ENCODE data around the gene STAMBPL1.
"Not testable (repeated sequence)": the region's sequence is repeated elsewhere in the genome, so short reads cannot be mapped to it uniquely, and the experiment has no call there.

The STAMBPL1 gene

DNA sequence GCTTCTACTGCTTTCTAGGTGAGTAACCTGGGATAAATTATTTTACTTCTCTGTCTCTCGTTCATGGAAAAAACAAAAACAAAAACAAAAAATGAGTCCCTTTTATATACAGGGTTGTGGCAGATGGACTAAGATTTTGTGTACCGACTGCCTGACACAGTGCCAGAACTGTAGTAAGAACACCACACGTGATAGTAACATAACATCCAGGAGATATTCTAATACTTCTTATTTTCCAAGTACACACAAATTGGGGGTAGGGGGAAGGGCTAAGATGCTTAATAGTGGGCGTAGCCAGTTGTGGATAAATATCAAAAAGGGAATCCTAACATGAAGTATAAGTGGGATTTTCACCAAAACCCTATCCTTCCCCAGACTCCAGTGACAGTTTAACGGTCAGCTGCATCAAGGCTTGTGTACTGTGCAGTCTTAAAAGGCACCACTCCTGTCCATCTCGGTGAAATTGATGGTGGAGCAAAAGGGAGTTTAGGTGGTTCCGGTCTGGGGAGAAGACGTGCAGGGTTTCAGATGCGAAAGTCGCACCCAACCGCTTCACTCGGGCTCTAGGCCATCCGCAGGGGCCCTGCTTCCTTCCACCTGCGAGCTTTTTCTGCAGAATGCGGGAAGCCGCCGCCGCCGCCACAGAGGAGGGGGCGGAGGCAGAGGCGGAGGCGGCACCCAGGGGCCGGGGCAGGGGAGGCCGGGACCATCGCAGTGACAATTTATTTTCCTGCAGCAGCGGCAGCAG lies at the start of gene STAMBPL1:
TSS of gene STAMBPL1 (plus strand) at position 712 of the 748 bp plus-strand sequence. CDS start 21,464 bp downstream, outside the sequence.
- no peak for DNase-seq

DNA sequence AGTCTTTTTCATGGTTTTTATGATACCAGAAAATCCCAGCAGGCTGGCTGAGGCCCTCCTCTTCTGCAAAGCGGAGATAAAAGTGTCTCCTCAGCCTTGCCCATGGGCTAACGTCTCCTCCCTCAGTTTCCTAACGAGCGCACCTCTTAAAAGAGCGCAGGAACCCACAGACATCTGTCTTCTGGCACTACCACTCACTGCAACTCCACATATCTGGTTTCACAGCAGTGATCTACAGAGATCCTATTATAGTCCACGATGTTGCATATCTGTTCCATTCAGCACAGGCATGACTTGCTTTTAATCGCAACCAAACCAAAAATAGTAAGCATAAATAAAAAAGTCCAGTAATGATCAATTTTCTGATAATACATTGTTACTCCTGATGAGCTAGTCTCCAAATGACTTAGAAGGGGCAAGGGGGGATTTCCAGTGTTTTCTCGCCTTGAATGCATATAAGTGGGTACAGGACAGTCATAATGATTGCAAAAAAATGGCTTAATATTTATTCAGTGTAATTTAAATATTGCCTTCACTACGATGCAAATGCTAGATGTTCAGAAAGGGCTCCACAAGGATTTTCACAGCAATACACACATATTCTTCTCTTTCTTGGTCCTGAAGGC lies 49.3 kb upstream of the STAMBPL1 start:
- DNase-seq: no peak

DNA sequence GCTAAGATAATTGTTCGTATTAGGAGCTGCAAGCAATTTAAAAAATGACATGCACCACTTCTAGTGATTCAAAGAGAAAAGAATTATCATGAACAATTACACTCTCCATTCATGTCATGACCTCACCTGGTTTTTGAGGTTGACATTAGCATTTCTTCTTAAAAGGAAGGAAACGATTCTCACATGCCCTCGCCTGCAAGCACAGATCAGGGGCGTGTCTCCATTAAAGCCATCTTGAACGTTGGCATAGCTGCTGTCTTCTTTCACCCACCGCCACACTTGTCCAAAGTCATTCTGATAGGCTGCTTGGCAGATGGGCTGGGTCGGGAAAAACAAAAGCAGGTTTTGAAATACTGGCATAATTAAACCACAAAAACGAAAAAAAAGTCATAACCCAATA lies 48.3 kb upstream of the STAMBPL1 start:
- DNase-seq: no peak

DNA sequence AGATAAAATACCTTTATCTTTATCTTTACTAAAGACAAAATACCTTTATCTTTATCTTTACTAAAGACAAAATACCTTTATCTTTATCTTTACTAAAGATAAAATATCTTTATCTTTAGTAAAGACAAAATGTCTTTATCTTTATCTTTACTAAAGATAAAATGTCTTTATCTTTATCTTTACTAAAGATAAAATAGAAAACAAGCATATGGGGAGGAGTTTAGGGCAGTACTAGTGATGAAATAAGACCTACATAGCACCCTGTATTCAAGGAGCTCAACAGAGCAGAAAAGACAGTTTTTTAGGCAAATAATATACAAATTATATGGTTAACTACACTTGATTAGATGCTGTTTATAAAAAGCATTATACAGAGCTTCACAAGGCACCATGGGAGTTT lies 47.7 kb upstream of the STAMBPL1 start:
- no peak for DNase-seq

DNA sequence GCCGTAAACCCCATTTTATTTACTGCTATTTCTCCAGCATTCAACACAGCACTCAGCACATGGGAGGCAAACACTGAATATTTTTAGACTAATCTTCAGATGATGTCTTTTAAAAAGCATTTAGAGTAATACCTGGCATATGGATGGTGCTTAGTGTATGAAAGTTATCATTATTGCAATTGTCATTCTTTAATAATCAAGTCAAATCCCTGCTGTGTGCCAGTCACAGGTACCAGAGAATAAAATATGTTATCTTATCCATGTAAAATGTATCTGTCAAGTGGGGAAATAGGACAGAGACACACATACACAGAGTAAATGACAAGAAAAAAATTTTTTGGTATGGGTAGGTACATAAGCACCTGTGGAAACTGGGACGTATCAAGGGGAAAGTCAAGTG lies 46.9 kb upstream of the STAMBPL1 start:
- DNase-seq: no peak

DNA sequence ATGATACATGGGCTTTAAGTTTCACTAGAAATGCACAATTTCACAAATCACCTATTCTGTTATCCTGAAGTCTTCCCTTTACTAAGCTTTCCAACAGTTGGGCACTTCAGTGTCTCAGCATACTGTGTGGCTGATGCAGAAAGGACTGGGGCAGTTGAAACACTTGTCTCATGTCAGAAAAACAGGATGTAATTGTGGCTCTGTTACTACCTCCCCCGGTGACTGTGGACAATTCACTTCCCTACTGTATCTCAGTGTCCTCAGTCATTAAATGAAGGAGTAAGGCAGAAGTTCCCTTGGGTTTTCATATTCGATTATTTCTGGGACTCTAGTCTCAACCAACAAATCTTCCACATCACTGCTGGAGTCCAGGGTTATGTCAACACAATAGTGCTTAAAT lies 46.3 kb upstream of the STAMBPL1 start:
- DNase-seq: no peak

DNA sequence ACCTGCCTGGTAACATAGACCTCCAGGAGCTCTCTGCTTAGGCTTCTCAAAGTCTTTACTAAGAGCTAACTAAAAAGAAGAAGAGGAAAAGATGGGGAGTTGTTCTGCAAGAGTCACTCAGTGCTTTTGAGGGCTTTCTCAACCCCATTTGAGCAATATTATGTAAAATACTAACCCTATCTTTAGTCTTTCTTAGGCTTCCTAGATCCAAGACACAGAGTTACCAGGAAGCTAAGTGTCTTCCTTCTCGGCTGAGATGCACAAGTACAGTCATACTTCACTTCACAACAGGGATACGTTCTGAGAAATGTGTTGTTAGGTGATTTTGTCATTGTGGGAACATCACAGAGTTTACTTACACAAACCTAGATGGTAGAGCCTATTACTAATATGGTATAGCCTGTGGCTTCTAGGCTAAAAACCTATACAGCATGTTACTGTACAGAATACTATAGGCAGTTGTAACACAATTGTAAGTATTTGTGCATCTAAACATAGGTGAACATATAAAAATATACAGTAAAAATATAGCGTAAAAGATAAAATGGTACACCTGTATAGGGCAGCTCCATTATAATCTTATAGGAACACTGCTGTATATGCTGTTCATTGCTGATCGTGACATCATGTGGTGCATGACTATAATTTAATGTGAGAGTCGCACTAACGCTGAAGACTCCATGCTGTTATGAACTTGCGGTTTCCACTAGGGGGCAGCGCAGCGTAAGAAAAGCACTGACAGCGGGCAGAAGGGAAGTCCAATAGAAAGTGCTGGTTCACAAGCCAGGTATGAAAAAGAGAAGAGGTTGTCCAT lies 44.7 kb upstream of the STAMBPL1 start:
- peak; percentile 32 for DNase-seq

DNA sequence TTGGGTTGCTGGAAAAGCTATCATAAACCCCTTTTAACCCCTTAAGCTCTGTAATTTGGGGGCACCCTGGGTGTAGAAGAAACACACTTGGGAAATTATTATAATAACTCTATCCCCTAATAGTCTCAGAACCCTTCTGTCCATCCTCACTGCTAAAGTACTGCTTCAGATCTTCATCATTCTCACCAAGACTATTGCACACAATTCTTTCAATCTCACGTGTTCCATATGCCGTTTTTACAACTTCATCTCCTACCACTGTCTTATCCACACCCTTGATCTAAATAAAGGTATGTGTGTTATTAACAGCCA lies 44.2 kb upstream of the STAMBPL1 start:
- DNase-seq: no peak

DNA sequence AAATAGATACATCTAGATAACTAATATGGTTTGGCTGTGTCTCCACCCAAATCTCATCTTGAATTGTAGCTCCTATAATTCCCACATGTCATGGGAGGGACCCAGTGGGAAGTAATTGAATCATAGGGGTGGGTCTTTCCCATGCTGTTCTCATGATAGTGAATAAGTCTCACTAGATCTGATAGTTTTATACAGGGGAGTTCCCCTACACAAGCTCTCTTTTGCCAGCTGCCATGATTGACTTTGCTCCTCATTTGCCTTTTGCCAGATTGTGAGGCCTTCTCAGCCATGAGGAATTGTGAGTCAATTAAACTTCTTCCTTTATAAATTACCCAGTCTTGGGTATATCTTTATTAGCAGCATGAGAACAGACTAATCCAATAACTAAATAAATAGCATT lies 42.4 kb upstream of the STAMBPL1 start:
- not testable (repeated sequence) for DNase-seq

DNA sequence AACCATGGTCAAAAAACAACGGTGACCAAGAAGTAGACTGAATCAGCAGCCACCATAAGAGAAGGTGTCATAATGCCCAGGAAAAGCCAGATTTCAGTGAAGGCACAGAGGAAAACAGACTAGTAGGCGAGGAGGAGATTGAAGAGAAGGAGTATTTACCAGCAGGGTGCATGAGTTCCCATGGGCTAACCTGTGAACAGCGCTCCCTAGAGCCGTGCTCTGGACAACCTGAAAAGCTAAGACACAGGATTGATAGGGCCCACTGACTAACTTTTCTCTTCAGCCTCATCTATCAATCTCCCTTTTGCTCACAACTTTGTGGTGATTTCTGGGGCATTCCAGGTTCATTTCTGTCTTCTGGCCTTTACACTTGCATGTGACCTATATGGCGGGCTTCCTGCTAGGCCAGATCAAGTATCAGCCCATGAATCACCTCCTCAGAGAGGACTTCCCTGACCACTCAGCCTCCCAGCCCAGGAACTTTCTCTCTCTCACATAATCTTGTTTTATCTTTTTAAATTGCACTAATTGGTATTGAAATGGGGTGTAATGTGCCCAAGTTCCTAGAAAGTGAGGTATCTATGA lies 41.2 kb upstream of the STAMBPL1 start:
- no peak for DNase-seq

DNA sequence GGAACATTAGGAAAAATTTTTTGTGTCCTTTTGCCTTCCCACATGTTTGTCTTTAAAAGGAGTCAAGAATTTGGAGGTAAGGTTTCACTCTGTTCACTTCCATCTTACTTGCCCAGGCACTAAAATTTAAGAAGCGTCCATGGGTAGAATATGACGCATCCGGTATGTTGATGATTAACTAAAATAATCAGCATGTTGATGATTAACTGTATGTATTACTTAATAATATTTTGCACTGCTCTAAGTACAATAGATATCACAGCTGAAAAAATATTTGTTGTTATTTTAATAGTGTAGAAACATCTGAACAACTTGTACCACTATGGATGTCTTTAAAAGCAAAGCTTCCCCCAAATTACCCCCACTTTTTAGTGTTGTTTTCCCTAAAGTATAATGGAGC lies 39.9 kb upstream of the STAMBPL1 start:
- no peak for DNase-seq

DNA sequence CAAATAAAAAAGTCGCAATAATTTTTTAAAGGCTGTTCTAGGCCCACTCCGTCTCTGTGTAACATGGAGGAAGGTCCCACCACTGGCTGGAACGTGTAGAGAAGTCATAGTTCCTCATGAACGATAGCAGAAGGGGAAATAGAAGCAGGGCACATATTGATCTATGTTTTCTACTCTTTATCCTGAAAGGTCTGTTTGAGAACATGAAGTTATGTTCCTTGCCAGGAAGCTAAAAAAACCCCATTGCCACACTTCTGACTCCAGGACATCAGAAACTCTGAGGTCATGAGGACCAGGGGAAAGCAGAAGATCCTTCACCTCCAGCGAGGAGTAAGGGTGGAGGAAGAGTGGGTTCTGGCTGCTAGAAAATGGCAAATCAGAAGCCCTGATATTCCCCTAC lies 39.2 kb upstream of the STAMBPL1 start:
- DNase-seq: no peak

DNA sequence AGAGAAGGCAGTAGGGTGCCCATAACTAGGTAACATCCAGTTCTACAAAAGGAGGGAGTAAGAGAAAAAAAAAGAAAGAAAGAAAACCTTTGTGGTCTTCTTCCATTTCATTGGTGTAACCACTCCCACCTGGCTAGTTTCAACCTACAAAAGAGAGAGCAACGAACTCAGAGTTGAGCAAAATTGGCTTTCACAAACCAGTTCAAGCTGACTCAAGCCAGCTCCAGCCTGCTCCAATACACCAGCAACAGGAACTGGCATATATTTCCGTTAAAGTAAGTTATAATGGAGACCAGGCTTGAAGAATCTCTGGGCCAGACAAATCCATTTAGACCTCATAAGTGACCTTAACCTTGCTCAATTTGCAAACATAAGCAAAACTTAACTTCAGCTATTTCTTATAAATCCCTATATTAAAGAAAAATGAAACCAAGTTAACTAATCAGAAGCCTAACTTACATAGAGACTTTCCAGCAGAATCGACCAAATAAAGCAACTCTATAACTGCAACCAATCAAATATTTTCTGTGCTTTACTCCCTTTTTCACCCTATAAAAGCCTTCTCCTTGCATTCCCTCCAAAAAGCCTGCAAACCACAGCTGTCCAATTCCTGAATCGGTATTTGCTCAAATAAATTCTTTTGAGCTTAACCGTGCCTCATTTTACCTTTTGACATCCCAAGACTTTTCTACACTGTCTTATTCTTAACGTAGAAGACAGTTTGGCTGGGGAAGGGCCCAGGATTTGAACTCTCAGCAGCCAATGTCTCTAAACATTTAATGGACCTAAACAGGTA lies 38.5 kb upstream of the STAMBPL1 start:
- no peak for DNase-seq

DNA sequence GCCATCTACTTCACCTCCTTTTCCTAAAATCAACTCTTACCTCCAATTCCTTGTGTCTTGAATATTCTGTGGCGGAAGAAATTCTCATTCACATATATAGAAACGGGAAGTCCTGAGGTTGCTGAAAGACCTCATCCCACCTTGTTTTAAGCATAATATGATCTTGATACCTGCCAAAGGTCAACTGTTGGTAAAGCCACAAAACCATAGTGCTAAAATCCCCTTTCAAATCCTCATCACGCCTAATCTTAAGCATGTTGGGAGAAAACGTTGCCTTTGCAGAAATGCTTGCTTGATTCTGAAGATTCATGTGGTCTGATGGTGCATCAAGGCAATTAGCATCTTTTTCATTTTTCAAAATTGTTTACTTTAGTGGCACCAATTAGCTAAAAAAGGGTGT lies 36.9 kb upstream of the STAMBPL1 start:
- DNase-seq: no peak

DNA sequence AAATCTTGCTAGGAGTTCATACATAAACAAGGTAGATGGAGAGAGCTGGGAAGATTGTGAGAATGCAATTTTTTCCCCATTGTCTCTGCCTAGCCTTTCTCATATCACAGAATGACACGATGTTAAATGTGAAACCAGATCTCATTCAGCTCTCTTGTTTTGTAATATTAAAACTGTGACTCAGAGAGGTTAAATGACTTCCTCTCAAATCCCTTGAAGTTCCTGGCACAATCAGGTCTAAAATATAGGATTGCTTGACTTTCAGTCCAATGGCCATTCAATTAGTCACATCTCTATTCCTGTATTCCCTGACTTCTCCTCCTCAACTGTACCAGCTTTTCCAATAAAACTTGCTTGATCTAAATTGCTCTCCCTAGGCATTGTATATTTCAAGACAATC lies 31.5 kb upstream of the STAMBPL1 start:
- DNase-seq: no peak

DNA sequence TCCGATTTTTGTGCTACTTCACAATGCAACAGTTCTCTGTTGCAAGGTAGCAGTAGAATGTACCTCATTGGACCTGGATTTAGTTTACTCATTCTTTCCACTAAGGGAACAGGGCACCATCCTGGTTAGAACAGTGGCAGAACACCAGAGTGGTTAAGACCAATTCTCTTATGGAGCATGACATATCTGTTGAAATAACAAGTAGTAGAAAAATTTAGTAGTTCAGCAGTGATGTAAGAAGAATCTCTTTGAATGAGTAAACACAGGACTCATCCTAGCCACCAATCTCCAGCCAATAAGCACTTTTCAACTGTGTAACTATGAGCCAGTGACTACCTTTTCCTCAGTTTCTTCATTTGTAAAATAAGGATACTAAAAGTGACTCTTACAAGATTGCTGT lies 30.8 kb upstream of the STAMBPL1 start:
- no peak for DNase-seq

DNA sequence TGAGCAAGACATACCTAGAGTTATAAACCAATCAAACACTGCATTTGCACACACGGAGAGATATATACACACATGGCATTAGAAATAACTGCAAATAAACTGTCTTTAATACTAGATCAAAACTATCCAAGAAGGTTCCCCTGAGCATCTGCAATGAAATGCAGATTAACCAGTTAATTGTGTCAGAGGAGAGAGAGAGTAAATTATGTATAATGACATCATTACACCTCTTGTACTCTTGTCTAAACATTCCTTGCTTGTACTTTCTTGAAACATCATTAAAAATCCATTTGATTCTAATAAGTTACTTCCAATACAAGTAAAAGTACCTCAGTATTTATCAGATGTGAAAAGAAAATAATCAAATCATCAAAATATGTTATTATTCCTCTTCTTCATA lies 29.3 kb upstream of the STAMBPL1 start:
- no peak for DNase-seq

DNA sequence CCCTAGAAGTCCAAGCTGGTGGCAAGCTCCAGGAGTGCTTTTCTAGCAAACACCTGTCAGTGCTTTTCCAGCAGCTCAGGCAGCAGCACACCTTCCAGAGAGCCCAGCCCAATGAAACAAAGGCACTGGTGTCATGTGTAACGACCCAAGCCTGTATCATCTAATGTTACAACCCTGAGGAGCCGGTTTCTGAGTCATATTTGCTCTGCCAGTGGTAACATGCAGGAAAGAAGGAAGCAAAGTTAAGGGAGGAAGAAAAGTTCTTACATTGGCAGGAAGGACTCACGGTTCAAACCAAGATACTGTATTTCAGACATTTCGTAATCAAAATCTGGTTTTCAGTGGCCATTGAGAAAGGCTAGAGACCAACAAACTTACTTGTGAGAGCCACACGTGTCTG lies 28.3 kb upstream of the STAMBPL1 start, which contains the start of gene ANKRD22:
TSS of gene ANKRD22 (minus strand) at position 139 of the 400 bp plus-strand sequence. CDS start 237 bp downstream, outside the sequence.
- DNase-seq: no peak

DNA sequence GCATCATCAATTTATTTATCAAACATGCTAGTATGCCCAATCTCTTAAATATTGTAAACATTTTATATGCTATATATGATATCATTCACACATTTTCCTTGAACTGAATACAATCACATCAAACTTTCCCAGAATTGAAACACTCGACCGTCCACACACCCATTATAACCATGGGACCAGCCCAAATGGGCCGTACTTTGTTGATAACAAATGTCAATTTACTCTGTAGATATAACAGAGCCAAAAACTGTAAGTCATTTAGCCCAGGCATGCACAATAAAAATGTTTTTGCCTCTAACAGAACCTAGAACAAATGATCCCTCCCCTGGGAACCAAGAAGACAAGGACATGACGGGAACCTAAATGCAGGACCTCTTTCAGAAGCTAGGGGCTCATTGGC lies 27.7 kb upstream of the STAMBPL1 start:
- no peak for DNase-seq

DNA sequence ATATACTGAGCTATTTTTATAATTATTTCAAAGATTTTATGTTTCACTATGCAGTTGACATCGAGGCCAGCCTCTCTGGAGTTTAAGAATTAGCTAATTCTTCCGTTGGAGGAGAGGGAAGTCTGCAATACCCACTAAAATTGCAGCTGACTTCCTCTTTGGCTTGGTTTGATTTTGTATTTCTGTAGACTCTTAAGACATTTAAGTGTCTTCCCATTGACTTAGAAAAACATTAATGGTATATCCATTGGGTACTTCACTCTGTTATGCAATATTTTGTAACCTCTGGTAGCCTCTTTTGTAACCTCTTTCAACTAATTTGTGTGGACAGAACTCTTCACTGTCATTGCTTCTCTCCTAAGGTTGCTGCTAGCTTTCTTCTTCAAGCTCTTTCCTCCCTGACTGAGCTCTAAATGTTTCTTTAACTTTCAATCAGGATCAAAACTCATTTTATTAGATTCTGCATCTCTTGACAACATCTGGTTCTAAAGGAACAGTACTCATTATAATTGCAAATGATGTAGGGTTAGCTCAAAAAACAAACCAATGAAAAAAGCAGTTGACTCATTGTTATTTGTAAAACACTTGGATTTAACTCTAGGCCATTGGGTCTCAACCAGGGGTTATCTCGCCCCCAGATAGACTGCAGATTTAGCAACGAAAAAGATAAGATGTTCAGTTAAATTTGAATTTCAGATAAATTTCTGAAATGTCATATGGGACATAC lies 26.7 kb upstream of the STAMBPL1 start:
- DNase-seq: no peak

DNA sequence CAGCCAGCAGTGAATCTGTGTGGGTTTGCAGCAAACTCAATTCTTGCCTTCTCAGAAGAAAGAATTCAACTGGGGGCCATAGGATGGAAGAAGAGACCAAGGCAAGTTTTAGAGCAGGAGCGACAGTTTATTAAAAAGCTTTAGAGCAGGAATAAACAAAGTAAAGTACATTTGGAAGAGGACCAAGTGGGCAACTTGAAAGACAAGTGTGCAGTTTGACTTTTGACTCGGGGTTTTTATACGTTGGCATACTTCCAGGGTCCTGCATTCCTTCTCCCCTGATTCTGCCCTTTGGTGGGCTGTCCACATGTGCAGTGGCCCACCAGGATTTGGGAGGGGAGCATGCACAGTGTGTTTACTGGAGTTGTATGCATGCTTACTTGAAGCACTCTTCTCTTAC lies 25.4 kb upstream of the STAMBPL1 start:
- DNase-seq: no peak

DNA sequence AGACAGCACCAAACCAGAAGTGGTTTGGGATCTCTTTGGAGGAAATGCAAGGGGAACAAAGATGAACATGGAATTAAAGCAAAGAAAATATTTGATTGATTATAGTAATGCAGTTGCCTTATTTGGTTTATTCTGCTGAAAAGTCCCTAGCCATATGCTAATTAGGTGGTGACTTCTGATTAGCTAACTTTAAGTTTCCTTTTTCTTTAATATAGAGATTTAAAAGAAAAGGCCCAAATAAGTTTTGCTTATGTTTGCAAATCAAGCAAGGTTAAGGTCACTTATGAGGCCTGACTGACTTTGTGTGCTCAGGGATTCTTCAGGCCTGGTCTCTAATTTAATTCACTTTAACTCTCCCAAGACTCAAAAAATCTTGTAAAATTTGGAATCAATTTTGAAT lies 22.2 kb upstream of the STAMBPL1 start:
- no peak for DNase-seq
